IMR-90 (cell line): ENCODE measurements around the gene FCHO1.

Source experiments
- BHLHE40 ChIP-seq: fragments of 150-350 bp; IDR thresholded peaks from 2 replicates; pipeline ENCODE4 v1.6.1; 2016; ENCODE audit warnings: mild to moderate bottlenecking, low read depth, low read length
- CEBPB ChIP-seq: IDR thresholded peaks from 2 replicates; pipeline ENCODE4 v1.6.1; 2012; ENCODE audit warnings: low read depth, low read length, improper control_type of control experiment
- CHD1 ChIP-seq: IDR thresholded peaks from 2 replicates; pipeline ENCODE4 v1.6.1; 2012; ENCODE audit warnings: low read depth, low read length, improper control_type of control experiment
- CTCF ChIP-seq: conservative IDR thresholded peaks from 2 replicates; pipeline ENCODE4 v1.5.1; 2012; ENCODE audit warnings: mild to moderate bottlenecking, low read depth, low read length, improper control_type of control experiment
- FOS ChIP-seq: fragments of 150-350 bp; IDR thresholded peaks from 2 replicates; pipeline ENCODE4 v1.6.1; 2016; ENCODE audit warnings: low read depth, low read length
- MAZ ChIP-seq: IDR thresholded peaks from 2 replicates; pipeline ENCODE4 v1.6.1; 2012; ENCODE audit warnings: low read depth, mild to moderate bottlenecking, low read length, improper control_type of control experiment, moderate library complexity, borderline replicate concordance
- POLR2A ChIP-seq: IDR thresholded peaks from 2 replicates; pipeline ENCODE4 v1.6.1; 2012; ENCODE audit warnings: mild to moderate bottlenecking, low read depth, low read length
- RAD21 ChIP-seq: IDR thresholded peaks from 2 replicates; pipeline ENCODE4 v1.6.1; 2012; ENCODE audit warnings: low read length, improper control_type of control experiment
- RFX5 ChIP-seq: IDR thresholded peaks from 2 replicates; pipeline ENCODE4 v1.8.0; 2012; ENCODE audit warnings: low read depth, mild to moderate bottlenecking, low read length, moderate library complexity
- SMC3 ChIP-seq: fragments of 150-350 bp; IDR thresholded peaks from 2 replicates; pipeline ENCODE4 v1.6.1; 2016; ENCODE audit warnings: low read depth, mild to moderate bottlenecking, antibody characterized with exemption, low read length, moderate library complexity
- USF2 ChIP-seq: fragments of 150-350 bp; IDR thresholded peaks from 2 replicates; pipeline ENCODE4 v1.6.1; 2017; ENCODE audit warnings: mild to moderate bottlenecking, antibody characterized with exemption, low read length, low read depth

- TF ChIP-seq BHLHE40 (no peak), RAD21 (no peak), POLR2A (no peak), CTCF (no peak), FOS (no peak), CEBPB (no peak), MAZ (no peak), CHD1 (no peak), RFX5 (no peak), USF2 (no peak), SMC3 (no peak)
Measured at GRCh38 chr19:17767559-17767958, 16.3 kb downstream of the FCHO1 start.
